ENCODE measurements around the gene CDH23. TPM values are rescaled to one million over a fixed set of nuclear protein-coding genes. Genes with fewer than 3 reads are reported as not detected.

The CDH23 gene
- total RNA-seq, 4 donors from 2014 or later: 0.72 to 4.1 (median 2.2) TPM

DNA sequence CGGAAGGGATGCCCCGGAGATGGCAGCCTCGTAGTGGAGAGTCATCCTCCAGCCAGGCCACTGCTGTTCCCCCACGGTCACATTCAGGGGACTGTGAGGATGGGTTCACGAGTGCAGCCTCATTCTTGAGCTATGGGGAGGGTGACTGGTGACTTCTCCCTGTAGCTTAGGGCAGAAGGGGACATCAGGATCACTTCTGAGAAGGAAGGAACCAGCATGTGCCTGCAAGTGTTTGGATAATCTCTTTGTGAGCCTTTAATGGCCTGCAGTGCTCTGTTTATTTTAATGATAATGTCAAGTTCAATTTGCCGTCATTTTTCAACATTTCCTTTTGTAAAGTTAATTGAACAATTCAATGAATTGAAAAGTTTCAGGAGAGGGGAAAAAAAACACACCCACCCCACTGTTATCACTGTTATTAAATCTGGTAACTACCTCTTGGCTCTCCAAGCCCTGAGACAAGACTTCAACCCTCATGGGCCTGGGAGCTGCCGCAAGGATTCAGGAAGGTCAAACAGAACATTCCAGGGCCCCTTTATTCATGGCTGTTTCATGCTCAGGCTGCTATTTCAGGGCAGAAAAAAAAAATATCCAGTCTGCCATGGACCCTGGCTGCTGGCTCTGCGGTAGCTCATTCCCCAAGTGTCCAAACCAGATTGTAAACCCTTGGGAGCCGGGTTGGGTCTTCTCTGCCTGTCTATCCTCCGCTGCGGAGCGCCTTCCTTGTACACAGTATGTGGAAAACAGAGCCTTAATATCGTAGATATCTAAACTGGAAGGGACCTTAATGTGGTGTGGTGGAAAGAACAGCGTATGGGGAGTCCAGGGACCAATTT, 100.4 kb downstream of the CDH23 start:
- 90% methylated on average over 11 of the region's 14 CpGs for WGBS
- Histone ChIP-seq H3K9me3 (no peaks in the 10 kb centered on the region), H3K4me3 (no peak overlapping the region), H3K36me3 (no peaks in the 10 kb centered on the region), H3K27me3 (no peaks in the 10 kb centered on the region), H3K27ac (no peak overlapping the region), H3K4me1 (no peaks in the 10 kb centered on the region)
- DNase-seq (ENCODE audit: low spot score in 2 of 2): no peak
- TF ChIP-seq, protein P1, sequence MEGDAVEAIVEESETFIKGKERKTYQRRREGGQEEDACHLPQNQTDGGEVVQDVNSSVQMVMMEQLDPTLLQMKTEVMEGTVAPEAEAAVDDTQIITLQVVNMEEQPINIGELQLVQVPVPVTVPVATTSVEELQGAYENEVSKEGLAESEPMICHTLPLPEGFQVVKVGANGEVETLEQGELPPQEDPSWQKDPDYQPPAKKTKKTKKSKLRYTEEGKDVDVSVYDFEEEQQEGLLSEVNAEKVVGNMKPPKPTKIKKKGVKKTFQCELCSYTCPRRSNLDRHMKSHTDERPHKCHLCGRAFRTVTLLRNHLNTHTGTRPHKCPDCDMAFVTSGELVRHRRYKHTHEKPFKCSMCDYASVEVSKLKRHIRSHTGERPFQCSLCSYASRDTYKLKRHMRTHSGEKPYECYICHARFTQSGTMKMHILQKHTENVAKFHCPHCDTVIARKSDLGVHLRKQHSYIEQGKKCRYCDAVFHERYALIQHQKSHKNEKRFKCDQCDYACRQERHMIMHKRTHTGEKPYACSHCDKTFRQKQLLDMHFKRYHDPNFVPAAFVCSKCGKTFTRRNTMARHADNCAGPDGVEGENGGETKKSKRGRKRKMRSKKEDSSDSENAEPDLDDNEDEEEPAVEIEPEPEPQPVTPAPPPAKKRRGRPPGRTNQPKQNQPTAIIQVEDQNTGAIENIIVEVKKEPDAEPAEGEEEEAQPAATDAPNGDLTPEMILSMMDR (IDR thresholded peaks at IDR 0.05): no peak
- TF ChIP-seq POLR2AphosphoS5 (IDR thresholded peaks at IDR 0.05): no peak
- TF ChIP-seq EP300 (IDR thresholded peaks at IDR 0.05): no peak
- no peak for TF ChIP-seq POLR2A (IDR thresholded peaks at IDR 0.05)

DNA sequence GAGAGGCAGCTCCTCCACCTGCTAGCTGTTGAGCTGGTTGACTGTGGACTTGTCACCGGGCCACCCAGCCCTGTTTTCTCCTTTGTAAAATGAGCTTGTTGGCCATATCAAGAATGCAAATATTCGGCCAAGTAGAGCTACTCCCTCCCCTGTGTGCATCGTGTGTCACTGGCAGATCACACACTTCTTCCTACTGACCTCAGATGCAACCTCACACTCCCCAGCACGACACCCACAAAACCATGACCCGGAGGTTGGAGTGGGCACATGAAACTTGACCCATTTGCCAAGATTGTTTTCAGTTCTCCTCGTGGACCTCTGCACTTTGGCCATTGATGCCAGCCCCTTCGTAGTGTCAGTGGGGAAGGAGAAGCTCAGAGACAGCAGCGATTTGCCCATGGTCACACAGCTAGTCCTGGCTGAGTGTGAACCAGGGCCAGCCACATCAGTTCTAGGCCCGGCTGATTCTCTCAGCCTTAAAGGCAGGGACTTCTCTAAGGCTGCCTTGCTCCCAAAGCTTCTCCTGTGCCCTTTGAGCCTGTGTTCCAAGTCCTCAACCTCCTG, 101.1 kb downstream of the CDH23 start:
- DNase-seq (ENCODE audit: low spot score in 2 of 2): no peak
- Histone ChIP-seq H3K27ac (no peak overlapping the region), H3K4me1 (no peaks in the 10 kb centered on the region), H3K4me3 (no peak overlapping the region), H3K9me3 (no peaks in the 10 kb centered on the region), H3K36me3 (no peaks in the 10 kb centered on the region), H3K27me3 (no peaks in the 10 kb centered on the region)
- no peak for TF ChIP-seq POLR2A (IDR thresholded peaks at IDR 0.05)
- TF ChIP-seq EP300 (IDR thresholded peaks at IDR 0.05): no peak
- 72% methylated on average over 5 of the region's 9 CpGs for WGBS

DNA sequence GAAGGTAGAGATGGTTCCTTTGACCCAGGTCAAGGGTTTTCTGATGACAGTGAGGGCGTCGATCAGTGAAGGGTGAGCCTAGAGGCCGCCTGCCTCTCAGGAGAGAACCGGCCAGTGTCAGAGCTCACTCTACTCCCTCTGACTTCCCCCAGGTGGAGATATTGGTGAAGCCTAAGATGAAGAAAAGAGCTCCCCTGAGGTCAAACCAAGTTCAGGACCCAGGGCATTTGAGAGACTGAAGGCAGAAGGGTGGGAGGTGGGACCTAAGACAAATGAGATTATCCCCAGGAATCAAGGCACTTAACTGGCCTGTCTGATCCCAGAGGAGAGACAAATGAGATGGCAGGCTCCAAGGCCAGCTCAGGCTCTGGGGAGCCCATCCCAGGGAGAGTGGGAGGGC, 104.7 kb downstream of the CDH23 start:
- WGBS: 95% methylated on average over 4 of the region's 4 CpGs
- Histone ChIP-seq H3K36me3 (no peaks in the 10 kb centered on the region), H3K9me3 (no peaks in the 10 kb centered on the region), H3K27me3 (no peaks in the 10 kb centered on the region), H3K4me1 (no peaks in the 10 kb centered on the region), H3K4me3 (no peak overlapping the region), H3K27ac (no peak overlapping the region)
- no peak for DNase-seq (ENCODE audit: low spot score in 2 of 2)
- TF ChIP-seq POLR2A (IDR thresholded peaks at IDR 0.05) (no peak), EP300 (IDR thresholded peaks at IDR 0.05) (no peak), POLR2AphosphoS5 (IDR thresholded peaks at IDR 0.05) (no peak)
- TF ChIP-seq, protein P1 (IDR thresholded peaks at IDR 0.05): no peak

DNA sequence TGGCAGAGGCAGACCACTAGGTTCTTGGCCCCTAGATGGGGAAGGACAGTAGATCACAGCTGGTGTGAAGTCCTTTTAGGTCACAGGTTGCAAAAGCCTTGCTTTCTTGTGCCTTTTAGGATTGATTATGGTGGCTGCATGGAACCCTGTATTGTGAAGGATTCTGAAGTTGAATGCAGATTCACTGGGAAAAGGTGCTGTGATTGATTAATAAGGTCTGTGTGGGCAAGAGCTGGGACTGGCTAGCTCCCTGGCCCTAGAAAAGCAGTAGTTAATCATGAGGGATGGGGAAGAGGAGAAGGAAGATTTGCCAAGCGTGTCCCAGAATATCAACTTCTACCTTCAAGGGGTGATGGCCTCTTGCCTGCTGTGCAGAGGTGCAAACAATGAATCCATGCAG, 105.5 kb downstream of the CDH23 start:
- DNase-seq (ENCODE audit: low spot score in 2 of 2): no peak
- TF ChIP-seq, protein P1 (IDR thresholded peaks at IDR 0.05): no peak
- no peak for TF ChIP-seq POLR2A (IDR thresholded peaks at IDR 0.05)
- TF ChIP-seq POLR2AphosphoS5 (IDR thresholded peaks at IDR 0.05): no peak
- TF ChIP-seq EP300 (IDR thresholded peaks at IDR 0.05): no peak
- H3K9me3 ChIP-seq: no peaks in the 10 kb centered on the region
- no peaks in the 10 kb centered on the region for H3K27me3 ChIP-seq
- H3K4me1 ChIP-seq: no peaks in the 10 kb centered on the region
- no peak overlapping the region for H3K27ac ChIP-seq
- no peak overlapping the region for H3K4me3 ChIP-seq
- no peaks in the 10 kb centered on the region for H3K36me3 ChIP-seq
- 89% methylated on average over 1 of the region's 1 CpG for WGBS

DNA sequence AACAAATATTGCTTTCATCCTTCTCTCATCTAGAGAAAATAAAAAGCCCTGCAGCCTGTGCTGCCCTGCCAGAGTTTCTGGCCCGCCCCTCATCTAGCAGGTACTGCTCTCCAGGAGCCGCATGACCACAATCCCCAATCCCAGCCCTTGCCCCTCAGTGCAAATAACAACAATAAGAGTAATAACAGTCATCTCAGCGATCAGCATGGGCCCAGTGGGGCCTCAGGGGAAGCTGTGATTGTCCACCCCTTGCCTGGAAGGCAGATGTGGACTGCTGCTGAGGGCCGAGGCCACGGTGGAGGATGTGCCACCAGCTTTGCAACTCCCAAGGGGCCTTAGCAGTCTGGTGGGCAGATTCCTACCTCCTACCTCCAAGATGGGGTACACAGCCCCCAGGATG, 106.1 kb downstream of the CDH23 start:
- Histone ChIP-seq H3K36me3 (no peaks in the 10 kb centered on the region), H3K4me3 (no peak overlapping the region), H3K27me3 (no peaks in the 10 kb centered on the region), H3K9me3 (no peaks in the 10 kb centered on the region), H3K4me1 (no peaks in the 10 kb centered on the region), H3K27ac (no peak overlapping the region)
- DNase-seq (ENCODE audit: low spot score in 2 of 2): no peak
- TF ChIP-seq, protein P1 (IDR thresholded peaks at IDR 0.05): no peak
- TF ChIP-seq EP300 (IDR thresholded peaks at IDR 0.05): no peak
- no peak for TF ChIP-seq POLR2A (IDR thresholded peaks at IDR 0.05)
- no peak for TF ChIP-seq POLR2AphosphoS5 (IDR thresholded peaks at IDR 0.05)
- WGBS: 76% methylated on average over 5 of the region's 5 CpGs

Data from suprapubic skin (tissue), 4 donors.